ENCODE measurements around the gene GPALPP1. TPM values are rescaled to one million over a fixed set of nuclear protein-coding genes. Genes with fewer than 3 reads are reported as not detected.

The GPALPP1 gene
- polyA plus RNA-seq, 1 of the 3 experiments (the other 2 are of a cell fraction) = 11.7 TPM

DNA sequence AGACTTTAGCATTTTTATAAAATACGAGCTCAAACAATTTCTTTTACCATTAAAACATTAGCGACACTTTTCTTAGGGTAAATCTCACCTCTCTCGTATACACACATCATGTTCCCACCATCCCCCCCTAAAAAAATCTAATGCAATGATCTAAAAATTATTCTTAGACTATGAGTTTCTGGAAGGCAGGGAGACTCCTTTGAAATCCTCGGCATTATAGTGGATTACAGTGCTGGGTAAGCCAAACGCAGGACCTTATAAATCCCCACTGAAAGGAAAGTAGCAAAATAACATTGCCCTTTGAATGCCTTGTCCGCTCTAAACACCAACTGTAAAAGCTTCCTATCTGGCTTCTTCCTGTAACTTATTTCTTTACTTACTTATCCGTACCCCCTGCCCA lies 35.1 kb upstream of the GPALPP1 start:
- no peak for DNase-seq
- TF ChIP-seq FOXM1 (IDR thresholded peaks at IDR 0.05; ENCODE audit: low read depth) (no peak), GATA2 (CRISPR knock-in tag; IDR thresholded peaks at IDR 0.05) (no peak), FOSL2 (IDR thresholded peaks at IDR 0.05; ENCODE audit: borderline replicate concordance, low read depth) (no peak), TEAD4 (IDR thresholded peaks at IDR 0.05; ENCODE audit: borderline replicate concordance, insufficient read depth) (no peak), RXRA (IDR thresholded peaks at IDR 0.05; ENCODE audit: borderline replicate concordance, low read depth) (no peak), JUND (IDR thresholded peaks at IDR 0.05) (no peak), NFIC (IDR thresholded peaks at IDR 0.05; ENCODE audit: borderline replicate concordance) (no peak), NRF1 (IDR thresholded peaks at IDR 0.05; ENCODE audit: low read depth, low read length) (no peak), ELF1 (IDR thresholded peaks at IDR 0.05) (no peak)
- TF ChIP-seq, protein P1, sequence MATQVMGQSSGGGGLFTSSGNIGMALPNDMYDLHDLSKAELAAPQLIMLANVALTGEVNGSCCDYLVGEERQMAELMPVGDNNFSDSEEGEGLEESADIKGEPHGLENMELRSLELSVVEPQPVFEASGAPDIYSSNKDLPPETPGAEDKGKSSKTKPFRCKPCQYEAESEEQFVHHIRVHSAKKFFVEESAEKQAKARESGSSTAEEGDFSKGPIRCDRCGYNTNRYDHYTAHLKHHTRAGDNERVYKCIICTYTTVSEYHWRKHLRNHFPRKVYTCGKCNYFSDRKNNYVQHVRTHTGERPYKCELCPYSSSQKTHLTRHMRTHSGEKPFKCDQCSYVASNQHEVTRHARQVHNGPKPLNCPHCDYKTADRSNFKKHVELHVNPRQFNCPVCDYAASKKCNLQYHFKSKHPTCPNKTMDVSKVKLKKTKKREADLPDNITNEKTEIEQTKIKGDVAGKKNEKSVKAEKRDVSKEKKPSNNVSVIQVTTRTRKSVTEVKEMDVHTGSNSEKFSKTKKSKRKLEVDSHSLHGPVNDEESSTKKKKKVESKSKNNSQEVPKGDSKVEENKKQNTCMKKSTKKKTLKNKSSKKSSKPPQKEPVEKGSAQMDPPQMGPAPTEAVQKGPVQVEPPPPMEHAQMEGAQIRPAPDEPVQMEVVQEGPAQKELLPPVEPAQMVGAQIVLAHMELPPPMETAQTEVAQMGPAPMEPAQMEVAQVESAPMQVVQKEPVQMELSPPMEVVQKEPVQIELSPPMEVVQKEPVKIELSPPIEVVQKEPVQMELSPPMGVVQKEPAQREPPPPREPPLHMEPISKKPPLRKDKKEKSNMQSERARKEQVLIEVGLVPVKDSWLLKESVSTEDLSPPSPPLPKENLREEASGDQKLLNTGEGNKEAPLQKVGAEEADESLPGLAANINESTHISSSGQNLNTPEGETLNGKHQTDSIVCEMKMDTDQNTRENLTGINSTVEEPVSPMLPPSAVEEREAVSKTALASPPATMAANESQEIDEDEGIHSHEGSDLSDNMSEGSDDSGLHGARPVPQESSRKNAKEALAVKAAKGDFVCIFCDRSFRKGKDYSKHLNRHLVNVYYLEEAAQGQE (IDR thresholded peaks at IDR 0.05; ENCODE audit: low read depth, low read length) = no peak
- TF ChIP-seq, protein P2, sequence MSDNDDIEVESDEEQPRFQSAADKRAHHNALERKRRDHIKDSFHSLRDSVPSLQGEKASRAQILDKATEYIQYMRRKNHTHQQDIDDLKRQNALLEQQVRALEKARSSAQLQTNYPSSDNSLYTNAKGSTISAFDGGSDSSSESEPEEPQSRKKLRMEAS (IDR thresholded peaks at IDR 0.05; ENCODE audit: low read depth) = no peak
- TF ChIP-seq, protein P3, sequence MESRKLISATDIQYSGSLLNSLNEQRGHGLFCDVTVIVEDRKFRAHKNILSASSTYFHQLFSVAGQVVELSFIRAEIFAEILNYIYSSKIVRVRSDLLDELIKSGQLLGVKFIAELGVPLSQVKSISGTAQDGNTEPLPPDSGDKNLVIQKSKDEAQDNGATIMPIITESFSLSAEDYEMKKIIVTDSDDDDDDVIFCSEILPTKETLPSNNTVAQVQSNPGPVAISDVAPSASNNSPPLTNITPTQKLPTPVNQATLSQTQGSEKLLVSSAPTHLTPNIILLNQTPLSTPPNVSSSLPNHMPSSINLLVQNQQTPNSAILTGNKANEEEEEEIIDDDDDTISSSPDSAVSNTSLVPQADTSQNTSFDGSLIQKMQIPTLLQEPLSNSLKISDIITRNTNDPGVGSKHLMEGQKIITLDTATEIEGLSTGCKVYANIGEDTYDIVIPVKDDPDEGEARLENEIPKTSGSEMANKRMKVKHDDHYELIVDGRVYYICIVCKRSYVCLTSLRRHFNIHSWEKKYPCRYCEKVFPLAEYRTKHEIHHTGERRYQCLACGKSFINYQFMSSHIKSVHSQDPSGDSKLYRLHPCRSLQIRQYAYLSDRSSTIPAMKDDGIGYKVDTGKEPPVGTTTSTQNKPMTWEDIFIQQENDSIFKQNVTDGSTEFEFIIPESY (IDR thresholded peaks at IDR 0.05; ENCODE audit: borderline replicate concordance, low read depth) = no peak
- 97% methylated on average over 7 of the region's 7 CpGs for WGBS (ENCODE audit: low lambda C conversion rate)

DNA sequence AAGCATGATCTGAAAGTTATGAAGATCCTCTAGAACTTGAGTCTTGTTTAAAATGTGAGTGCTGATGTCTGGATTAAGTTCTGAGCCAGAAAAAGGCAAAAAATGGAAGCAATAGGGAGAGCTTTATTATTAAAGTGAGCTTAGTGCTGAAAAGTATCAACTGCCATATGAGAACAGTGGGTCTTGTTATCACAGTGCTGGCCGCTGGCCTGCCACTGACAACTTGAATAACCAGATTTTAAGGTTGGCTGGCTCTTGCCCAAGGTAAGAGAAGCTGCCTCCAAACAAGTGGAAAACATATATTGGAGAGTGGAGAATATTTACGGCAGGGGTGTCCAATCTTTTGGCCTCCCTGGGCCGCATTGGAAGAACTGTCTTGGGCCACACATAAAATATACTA lies 33.9 kb upstream of the GPALPP1 start:
- Histone ChIP-seq H3K4me1 (ENCODE audit: control insufficient read depth in 1 of 2, insufficient read depth in 2 of 2, low read depth in 1 of 2, low read length in 1 of 2) (peaks cover 0 to 4% of the 10 kb centered on the region in 2 experiments; a peak in 1 of 4 replicates), H3K4me2 (no peak overlapping the region), H3K9me2 (no peaks in the 10 kb centered on the region), H3K9ac (no peak overlapping the region), H3K36me3 (replicated peaks in 1 of 2; ENCODE audit: control insufficient read depth in 1 of 2, insufficient read depth in 2 of 2, low read length in 1 of 2) (peaks cover 26 to 29% of the 10 kb centered on the region in 2 experiments), H3K27ac (ENCODE audit: low read depth in 2 of 2, low read length in 1 of 2) (no peak overlapping the region), H3F3A (replicated peaks; ENCODE audit: insufficient read depth) (peaks cover 8% of the 10 kb centered on the region), H3K27me3 (ENCODE audit: insufficient read depth) (no peaks in the 10 kb centered on the region), H3K4me3 (ENCODE audit: low read depth in 2 of 2, low read length in 1 of 2) (no peak overlapping the region), H3K79me2 (ENCODE audit: insufficient read depth) (no peaks in the 10 kb centered on the region), H3K9me3 (no peaks in the 10 kb centered on the region), H2AFZ (ENCODE audit: low read depth) (no peak overlapping the region), H4K20me1 (ENCODE audit: insufficient read depth) (no peaks in the 10 kb centered on the region)
- no peak for TF ChIP-seq CHD2 (IDR thresholded peaks at IDR 0.05; ENCODE audit: low read length, partially characterized antibody)
- TF ChIP-seq, protein P4, sequence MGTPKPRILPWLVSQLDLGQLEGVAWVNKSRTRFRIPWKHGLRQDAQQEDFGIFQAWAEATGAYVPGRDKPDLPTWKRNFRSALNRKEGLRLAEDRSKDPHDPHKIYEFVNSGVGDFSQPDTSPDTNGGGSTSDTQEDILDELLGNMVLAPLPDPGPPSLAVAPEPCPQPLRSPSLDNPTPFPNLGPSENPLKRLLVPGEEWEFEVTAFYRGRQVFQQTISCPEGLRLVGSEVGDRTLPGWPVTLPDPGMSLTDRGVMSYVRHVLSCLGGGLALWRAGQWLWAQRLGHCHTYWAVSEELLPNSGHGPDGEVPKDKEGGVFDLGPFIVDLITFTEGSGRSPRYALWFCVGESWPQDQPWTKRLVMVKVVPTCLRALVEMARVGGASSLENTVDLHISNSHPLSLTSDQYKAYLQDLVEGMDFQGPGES (IDR thresholded peaks at IDR 0.05; ENCODE audit: low read depth, low read length) = no peak
- no peak for TF ChIP-seq FOXJ3 (CRISPR knock-in tag; IDR thresholded peaks at IDR 0.05)
- TF ChIP-seq, protein P5, sequence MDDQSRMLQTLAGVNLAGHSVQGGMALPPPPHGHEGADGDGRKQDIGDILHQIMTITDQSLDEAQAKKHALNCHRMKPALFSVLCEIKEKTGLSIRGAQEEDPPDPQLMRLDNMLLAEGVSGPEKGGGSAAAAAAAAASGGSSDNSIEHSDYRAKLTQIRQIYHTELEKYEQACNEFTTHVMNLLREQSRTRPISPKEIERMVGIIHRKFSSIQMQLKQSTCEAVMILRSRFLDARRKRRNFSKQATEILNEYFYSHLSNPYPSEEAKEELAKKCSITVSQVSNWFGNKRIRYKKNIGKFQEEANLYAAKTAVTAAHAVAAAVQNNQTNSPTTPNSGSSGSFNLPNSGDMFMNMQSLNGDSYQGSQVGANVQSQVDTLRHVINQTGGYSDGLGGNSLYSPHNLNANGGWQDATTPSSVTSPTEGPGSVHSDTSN (IDR thresholded peaks at IDR 0.05) = no peak
- no peak for TF ChIP-seq SMC3 (IDR thresholded peaks at IDR 0.05; ENCODE audit: low read depth, low read length)
- no peak for TF ChIP-seq POLR2AphosphoS5 (IDR thresholded peaks at IDR 0.05; ENCODE audit: low read depth, low read length)
- TF ChIP-seq RFX5 (IDR thresholded peaks at IDR 0.05; ENCODE audit: low read length) = no peak
- no peak for TF ChIP-seq GATA2 (CRISPR knock-in tag; IDR thresholded peaks at IDR 0.05)
- 96% methylated on average over 3 of the region's 3 CpGs for WGBS (ENCODE audit: low lambda C conversion rate)
- ChIA-PET CTCF (interaction anchor here (1.0 to 6.3 kb wide), 6 partner anchors 9 to 472 kb away, joined by 3 to 24 read pairs (median 4); no protein-coding TSS in a partner anchor), POLR2A (no interaction called here)
- DNase-seq = no peak

More for the DNA sequence above, 35.1 kb upstream of the GPALPP1 start:
- Histone ChIP-seq H3K4me3 (ENCODE audit: low read depth in 2 of 2, low read length in 1 of 2) (no peak overlapping the region), H3K9me2 (no peaks in the 10 kb centered on the region), H3K27ac (ENCODE audit: low read depth in 2 of 2, low read length in 1 of 2) (no peak overlapping the region), H3K79me2 (ENCODE audit: insufficient read depth) (no peaks in the 10 kb centered on the region), H3K4me1 (ENCODE audit: control insufficient read depth in 1 of 2, insufficient read depth in 2 of 2, low read depth in 1 of 2, low read length in 1 of 2) (peaks cover 0 to 4% of the 10 kb centered on the region in 2 experiments; a peak in 1 of 4 replicates), H3K9me3 (no peaks in the 10 kb centered on the region), H3F3A (replicated peaks; ENCODE audit: insufficient read depth) (peaks cover 8% of the 10 kb centered on the region), H3K27me3 (ENCODE audit: insufficient read depth) (no peaks in the 10 kb centered on the region), H3K36me3 (replicated peaks in 1 of 2; ENCODE audit: control insufficient read depth in 1 of 2, insufficient read depth in 2 of 2, low read length in 1 of 2) (peaks cover 28% of the 10 kb centered on the region in 2 experiments), H3K9ac (no peak overlapping the region), H3K4me2 (no peak overlapping the region), H2AFZ (ENCODE audit: low read depth) (no peak overlapping the region), H4K20me1 (ENCODE audit: insufficient read depth) (no peaks in the 10 kb centered on the region)
- ChIA-PET CTCF (interaction anchor here (1.8 to 6.3 kb wide), 3 partner anchors 13 to 18 kb away, joined by 4 to 24 read pairs (median 7); no protein-coding TSS in a partner anchor), POLR2A (no interaction called here)
